Right lobe of liver (tissue), 4 donors: ENCODE data around the gene ARVCF.

ENCODE experiments used
- POLR2A ChIP-seq: fragments of 450-650 bp; IDR thresholded peaks from one replicate; pipeline ENCODE4 v1.6.1; 2017; ENCODE audit warnings: antibody characterized with exemption, mild to moderate bottlenecking
- TF ChIP-seq, protein P1 (sequence below), 4 donors: fragments of 200-600 bp in 3 of 4; fragments of 450-650 bp in 1 of 4; IDR thresholded peaks; one replicate each; pipeline versions ENCODE4 v1.5.1 to v1.8.0; 2016 to 2022; ENCODE audit warnings: antibody characterized with exemption in 4 of 4, mild to moderate bottlenecking in 2 of 4
- donor health status: DM: no; HTN: no; CAD: no.
- donor health status: DM: no; HTN: no; CAD: no.
- donor health status: DM: no; HTN: yes; CAD: no.

GRCh38 chr22:19928207-19928606 is 88.4 kb downstream of the ARVCF start:
- TF ChIP-seq, protein P1, sequence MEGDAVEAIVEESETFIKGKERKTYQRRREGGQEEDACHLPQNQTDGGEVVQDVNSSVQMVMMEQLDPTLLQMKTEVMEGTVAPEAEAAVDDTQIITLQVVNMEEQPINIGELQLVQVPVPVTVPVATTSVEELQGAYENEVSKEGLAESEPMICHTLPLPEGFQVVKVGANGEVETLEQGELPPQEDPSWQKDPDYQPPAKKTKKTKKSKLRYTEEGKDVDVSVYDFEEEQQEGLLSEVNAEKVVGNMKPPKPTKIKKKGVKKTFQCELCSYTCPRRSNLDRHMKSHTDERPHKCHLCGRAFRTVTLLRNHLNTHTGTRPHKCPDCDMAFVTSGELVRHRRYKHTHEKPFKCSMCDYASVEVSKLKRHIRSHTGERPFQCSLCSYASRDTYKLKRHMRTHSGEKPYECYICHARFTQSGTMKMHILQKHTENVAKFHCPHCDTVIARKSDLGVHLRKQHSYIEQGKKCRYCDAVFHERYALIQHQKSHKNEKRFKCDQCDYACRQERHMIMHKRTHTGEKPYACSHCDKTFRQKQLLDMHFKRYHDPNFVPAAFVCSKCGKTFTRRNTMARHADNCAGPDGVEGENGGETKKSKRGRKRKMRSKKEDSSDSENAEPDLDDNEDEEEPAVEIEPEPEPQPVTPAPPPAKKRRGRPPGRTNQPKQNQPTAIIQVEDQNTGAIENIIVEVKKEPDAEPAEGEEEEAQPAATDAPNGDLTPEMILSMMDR (IDR thresholded peaks at IDR 0.05), result no peak
- no peak for TF ChIP-seq POLR2A
